IgD-negative memory B cell (primary cell): ENCODE data around the gene KRT24. TPM values are rescaled to one million over a fixed set of nuclear protein-coding genes. Genes with fewer than 3 reads are reported as not detected.

Source experiments
- H3K27ac Mint-ChIP-seq, 3 donors: one replicate each; pipeline ENCODE4 v1.8.0; 2020 to 2022; ENCODE audit warnings: mild to moderate bottlenecking in 3 of 3, mixed read lengths in 3 of 3, moderate library complexity in 1 of 3
- H3K27me3 Mint-ChIP-seq: one replicate; pipeline ENCODE4 v1.8.0; 2021; ENCODE audit warnings: mixed read lengths
- H3K36me3 Mint-ChIP-seq: one replicate; pipeline ENCODE4 v1.8.0; 2020; ENCODE audit warnings: mild to moderate bottlenecking, mixed read lengths
- H3K4me1 Mint-ChIP-seq, 3 donors: one replicate each; pipeline ENCODE4 v1.8.0; 2020 to 2022; ENCODE audit warnings: mixed read lengths in 3 of 3, mild to moderate bottlenecking in 1 of 3
- H3K4me3 Mint-ChIP-seq, 4 donors: one replicate each; pipeline ENCODE4 v1.8.0; 2020 to 2022; ENCODE audit warnings: mild to moderate bottlenecking in 4 of 4, mixed read lengths in 4 of 4, moderate library complexity in 3 of 4
- H3K9me3 Mint-ChIP-seq, 3 donors: one replicate each; pipeline ENCODE4 v1.8.0; 2020 to 2021; ENCODE audit warnings: mixed read lengths in 3 of 3, mild to moderate bottlenecking in 1 of 3
- polyA plus RNA-seq: library from polyadenylated mRNA; unstranded; fragments of 300-500 nt; fragmentation: Illumina TruSeq; gene quantifications from one replicate; pipeline ENCODE4 v1.2.3, GENCODE V29; 2021

KRT24 gene
- polyA plus RNA-seq, 1 donor from 2014 or later = not detected

- Mint-ChIP-seq H3K27ac (no peak overlapping the region), H3K4me1 (no peaks in the 10 kb centered on the region), H3K9me3 (no peaks in the 10 kb centered on the region), H3K27me3 (peaks cover 13% of the 10 kb centered on the region), H3K4me3 (no peak overlapping the region), H3K36me3 (no peaks in the 10 kb centered on the region)
These were observed 4.2 kb upstream of the KRT24 start for GRCh38 chr17:40707745-40708144.

DNA sequence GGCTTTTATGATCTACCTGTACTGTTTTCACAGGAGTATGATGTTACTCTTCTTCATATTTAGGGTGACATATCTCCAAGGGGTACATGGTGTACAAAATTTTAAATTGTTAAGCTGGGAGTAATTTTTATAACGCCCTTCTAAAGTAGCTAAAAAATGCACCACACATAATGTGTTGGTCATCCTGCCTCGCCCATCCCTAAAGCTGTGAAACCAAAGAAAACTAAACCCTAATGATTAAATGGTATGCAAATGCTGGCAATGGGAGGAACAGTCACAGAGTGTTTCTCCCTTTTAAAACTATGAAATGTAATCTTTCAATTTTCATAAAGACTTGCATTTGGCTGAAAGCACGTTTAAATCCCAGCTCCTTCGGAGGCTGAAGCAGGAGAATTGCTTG is 2.0 kb upstream of the KRT24 start:
- Mint-ChIP-seq H3K4me1 (no peaks in the 10 kb centered on the region), H3K9me3 (no peaks in the 10 kb centered on the region), H3K4me3 (no peak overlapping the region), H3K27ac (no peak overlapping the region), H3K36me3 (no peaks in the 10 kb centered on the region), H3K27me3 (peaks cover 18% of the 10 kb centered on the region)

GRCh38 chr17:40702271-40702670 is 1.3 kb downstream of the KRT24 start:
- Mint-ChIP-seq H3K9me3 (no peaks in the 10 kb centered on the region), H3K27me3 (peaks cover 23% of the 10 kb centered on the region), H3K4me3 (no peak overlapping the region), H3K36me3 (no peaks in the 10 kb centered on the region), H3K4me1 (no peaks in the 10 kb centered on the region), H3K27ac (no peak overlapping the region)

DNA sequence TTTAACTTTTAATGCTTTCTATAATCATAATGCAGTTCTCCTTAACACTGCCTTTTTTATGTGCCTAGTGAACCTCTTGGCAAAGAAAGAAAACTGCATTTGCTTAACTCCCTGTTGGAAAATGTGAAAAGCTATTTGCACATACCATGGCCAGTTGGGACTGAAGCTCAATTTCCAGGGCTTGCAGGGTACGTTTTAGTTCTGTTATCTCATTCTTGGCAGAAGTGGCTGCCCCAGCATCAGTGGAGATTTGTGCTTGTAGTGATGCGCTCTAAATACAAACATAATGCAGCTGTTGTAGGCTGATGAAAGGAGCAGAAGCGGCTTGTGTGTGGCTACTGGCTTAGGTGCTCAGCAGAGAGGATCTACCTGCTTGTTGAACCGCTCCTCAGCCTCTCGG is 3.7 kb downstream of the KRT24 start:
- H3K27me3 Mint-ChIP-seq = peaks cover 20% of the 10 kb centered on the region

DNA sequence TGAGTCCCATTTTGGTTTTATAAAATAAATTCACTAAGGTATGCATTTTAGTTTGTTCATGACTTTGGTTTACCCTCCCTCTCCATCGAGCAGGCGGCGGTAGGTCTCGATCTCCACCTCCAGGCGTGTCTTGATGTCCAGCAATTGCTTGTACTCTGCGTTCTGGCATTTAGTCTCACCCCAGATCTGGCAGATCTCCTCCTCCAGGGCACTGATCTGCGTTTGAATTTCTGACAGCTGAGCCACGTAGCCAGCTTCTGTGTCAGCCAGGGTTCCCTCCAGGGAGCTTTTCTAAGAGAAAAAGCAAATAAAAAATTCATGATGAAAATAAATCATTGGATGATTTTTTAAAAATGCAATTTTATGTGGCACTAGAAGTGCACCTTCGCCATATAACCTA is 4.2 kb downstream of the KRT24 start:
- Mint-ChIP-seq H3K36me3 (no peaks in the 10 kb centered on the region), H3K4me3 (no peak overlapping the region), H3K27ac (no peak overlapping the region), H3K27me3 (peaks cover 21% of the 10 kb centered on the region), H3K9me3 (no peaks in the 10 kb centered on the region), H3K4me1 (no peaks in the 10 kb centered on the region)

More for the DNA sequence above, 3.7 kb downstream of the KRT24 start:
- no peak overlapping the region for H3K27ac Mint-ChIP-seq
- H3K4me1 Mint-ChIP-seq = no peaks in the 10 kb centered on the region
- no peaks in the 10 kb centered on the region for H3K36me3 Mint-ChIP-seq
- H3K4me3 Mint-ChIP-seq = no peak overlapping the region
- H3K9me3 Mint-ChIP-seq = no peaks in the 10 kb centered on the region

DNA sequence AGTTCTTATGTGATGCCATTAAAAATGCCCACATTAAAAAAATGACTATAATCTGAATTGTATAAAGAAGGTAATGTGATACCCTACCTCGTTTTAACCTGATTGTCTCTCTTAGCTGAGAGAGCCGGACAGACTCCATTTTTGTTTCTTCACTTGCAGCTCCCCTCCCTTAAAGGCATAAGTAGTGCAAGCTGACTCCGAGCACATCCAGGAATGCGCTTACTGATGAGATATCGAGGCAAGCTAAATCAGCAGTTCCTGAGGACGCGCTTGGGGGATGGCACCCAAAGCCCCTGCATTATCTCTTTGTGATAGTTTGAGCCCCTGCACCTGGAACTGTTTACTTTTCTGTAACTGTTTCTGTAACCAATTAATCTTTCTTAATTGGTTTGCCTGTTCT is 6.3 kb downstream of the KRT24 start:
- H3K27me3 Mint-ChIP-seq = peaks cover 23% of the 10 kb centered on the region

DNA sequence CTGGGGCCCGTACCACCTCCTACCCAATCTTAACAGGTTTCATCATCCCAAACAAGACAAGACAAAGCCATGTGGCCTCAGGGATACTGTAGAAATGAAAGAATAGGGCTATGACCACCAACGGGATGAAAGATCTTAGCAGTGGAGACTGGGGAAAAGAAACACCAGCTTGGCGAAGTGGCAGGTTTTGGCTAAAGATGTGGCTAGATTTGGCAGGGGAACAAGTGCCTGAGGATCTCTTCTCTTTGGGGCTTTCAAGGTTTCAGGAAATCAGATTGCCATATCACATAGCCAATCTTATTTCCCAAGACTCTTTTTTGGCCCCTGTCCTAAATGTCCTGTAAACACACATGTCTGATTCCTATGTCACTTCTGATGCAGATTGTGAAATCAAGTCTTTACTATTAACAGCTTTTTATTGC is 6.9 kb downstream of the KRT24 start:
- Mint-ChIP-seq H3K36me3 (no peaks in the 10 kb centered on the region), H3K4me1 (no peaks in the 10 kb centered on the region), H3K4me3 (no peak overlapping the region), H3K27me3 (peaks cover 23% of the 10 kb centered on the region), H3K27ac (no peak overlapping the region), H3K9me3 (no peaks in the 10 kb centered on the region)

More for the DNA sequence above, 6.3 kb downstream of the KRT24 start:
- Mint-ChIP-seq H3K9me3 (no peaks in the 10 kb centered on the region), H3K4me1 (no peaks in the 10 kb centered on the region), H3K36me3 (no peaks in the 10 kb centered on the region), H3K4me3 (no peak overlapping the region), H3K27ac (no peak overlapping the region)

- no peaks in the 10 kb centered on the region for H3K36me3 Mint-ChIP-seq
- H3K27me3 Mint-ChIP-seq = peaks cover 19% of the 10 kb centered on the region
- no peaks in the 10 kb centered on the region for H3K9me3 Mint-ChIP-seq
- H3K4me3 Mint-ChIP-seq = no peak overlapping the region
- H3K4me1 Mint-ChIP-seq = no peaks in the 10 kb centered on the region
- no peak overlapping the region for H3K27ac Mint-ChIP-seq
These were observed 7.6 kb downstream of the KRT24 start for GRCh38 chr17:40695874-40696472.

DNA sequence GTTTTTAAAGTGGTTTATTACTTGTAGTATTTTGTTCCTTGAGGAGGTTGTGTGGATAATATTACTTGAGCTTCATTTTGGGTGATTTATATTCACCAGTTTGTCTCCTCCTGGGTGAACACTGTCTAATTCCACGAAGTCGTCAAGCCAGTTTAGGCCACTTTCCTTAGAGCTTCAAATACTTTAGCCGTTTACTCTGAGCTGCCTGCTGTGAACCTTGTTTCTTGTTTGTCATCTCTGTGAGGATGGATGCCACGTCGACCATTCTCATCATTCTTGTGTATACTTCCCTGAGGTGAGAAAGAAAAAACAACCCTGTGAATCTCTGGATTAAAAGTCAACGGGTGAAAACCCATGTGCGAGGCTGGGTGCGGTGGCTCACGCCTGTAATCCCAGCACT is 9.0 kb downstream of the KRT24 start:
- Mint-ChIP-seq H3K27ac (no peak overlapping the region), H3K36me3 (no peaks in the 10 kb centered on the region), H3K27me3 (peaks cover 17% of the 10 kb centered on the region), H3K4me3 (no peak overlapping the region), H3K9me3 (no peaks in the 10 kb centered on the region), H3K4me1 (no peaks in the 10 kb centered on the region)

DNA sequence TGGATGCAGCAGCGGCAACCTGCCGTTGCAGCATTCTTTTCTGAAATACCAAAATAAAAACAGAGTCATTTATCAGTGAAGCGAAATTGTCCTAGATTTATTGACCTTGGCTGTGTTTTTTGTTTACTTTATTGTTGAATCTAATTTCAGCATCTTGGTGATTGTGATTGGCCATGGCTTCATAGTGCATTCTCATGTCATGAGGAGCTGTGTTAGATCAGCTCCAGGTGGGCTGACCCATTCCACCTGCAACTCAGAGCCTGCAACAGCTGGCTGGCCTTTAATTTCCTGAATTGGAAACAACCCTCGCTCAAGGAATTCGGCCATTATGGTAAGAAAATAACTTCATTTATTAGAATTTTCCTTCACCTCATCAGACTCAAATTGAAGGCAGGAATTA is 16.4 kb downstream of the KRT24 start:
- Mint-ChIP-seq H3K36me3 (no peaks in the 10 kb centered on the region), H3K27me3 (peaks cover 2% of the 10 kb centered on the region), H3K4me1 (no peaks in the 10 kb centered on the region), H3K27ac (no peak overlapping the region), H3K9me3 (no peaks in the 10 kb centered on the region), H3K4me3 (no peak overlapping the region)

DNA sequence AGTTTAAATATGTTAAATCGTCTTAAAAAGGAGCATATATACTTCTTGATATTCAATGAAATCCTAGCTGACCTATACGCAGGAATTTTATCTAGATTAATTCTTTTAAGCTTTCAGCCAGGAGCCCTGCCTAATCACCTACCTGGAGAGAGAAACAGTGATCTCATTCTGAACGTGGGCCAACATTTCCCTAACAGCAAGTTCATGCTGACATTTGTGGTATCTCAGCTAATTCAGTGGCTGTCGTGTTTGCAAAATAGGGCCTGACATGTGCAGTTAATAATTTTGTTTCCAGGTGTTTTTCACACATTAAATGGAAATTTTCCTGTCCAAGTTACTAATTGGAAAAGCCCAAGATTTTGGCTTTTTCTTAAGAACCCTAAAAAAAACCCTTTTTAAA is 17.4 kb downstream of the KRT24 start:
- Mint-ChIP-seq H3K4me1 (no peaks in the 10 kb centered on the region), H3K27ac (no peak overlapping the region), H3K36me3 (no peaks in the 10 kb centered on the region), H3K4me3 (no peak overlapping the region), H3K27me3 (peaks cover 2% of the 10 kb centered on the region), H3K9me3 (no peaks in the 10 kb centered on the region)

DNA sequence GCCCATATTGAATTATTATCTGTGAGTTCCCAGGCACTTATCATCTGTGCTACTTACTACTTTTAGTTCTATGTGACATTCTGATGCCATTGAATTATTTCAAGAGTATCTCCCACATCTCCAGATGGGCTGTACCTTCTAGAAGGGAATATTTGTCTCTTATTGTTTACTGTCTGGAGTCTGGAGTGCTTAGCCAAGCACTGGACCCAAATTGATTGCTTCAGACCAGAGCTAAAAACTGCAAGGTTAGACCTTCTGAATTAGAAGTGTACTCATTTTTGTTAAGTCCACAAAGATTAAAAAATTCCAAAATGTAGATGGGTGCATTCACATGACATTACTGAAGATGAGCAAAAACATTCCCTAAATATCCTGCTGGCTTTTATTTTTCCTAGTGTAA is 22.6 kb downstream of the KRT24 start:
- Mint-ChIP-seq H3K27ac (no peak overlapping the region), H3K27me3 (peaks cover 20% of the 10 kb centered on the region), H3K4me3 (no peak overlapping the region), H3K4me1 (no peaks in the 10 kb centered on the region), H3K36me3 (no peaks in the 10 kb centered on the region), H3K9me3 (no peaks in the 10 kb centered on the region)

- Mint-ChIP-seq H3K9me3 (no peaks in the 10 kb centered on the region), H3K4me1 (peaks cover 0 to 2% (median 0%) of the 10 kb centered on the region in 3 donors), H3K27me3 (peaks cover 20% of the 10 kb centered on the region), H3K36me3 (no peaks in the 10 kb centered on the region), H3K27ac (no peak overlapping the region), H3K4me3 (no peak overlapping the region)
These were observed 24.0 kb downstream of the KRT24 start for GRCh38 chr17:40679523-40679907.

- Mint-ChIP-seq H3K9me3 (no peaks in the 10 kb centered on the region), H3K36me3 (no peaks in the 10 kb centered on the region), H3K27me3 (peaks cover 20% of the 10 kb centered on the region), H3K4me1 (peaks cover 0 to 2% (median 0%) of the 10 kb centered on the region in 3 donors), H3K4me3 (no peak overlapping the region), H3K27ac (no peak overlapping the region)
These were observed 24.5 kb downstream of the KRT24 start for GRCh38 chr17:40678902-40679522.

DNA sequence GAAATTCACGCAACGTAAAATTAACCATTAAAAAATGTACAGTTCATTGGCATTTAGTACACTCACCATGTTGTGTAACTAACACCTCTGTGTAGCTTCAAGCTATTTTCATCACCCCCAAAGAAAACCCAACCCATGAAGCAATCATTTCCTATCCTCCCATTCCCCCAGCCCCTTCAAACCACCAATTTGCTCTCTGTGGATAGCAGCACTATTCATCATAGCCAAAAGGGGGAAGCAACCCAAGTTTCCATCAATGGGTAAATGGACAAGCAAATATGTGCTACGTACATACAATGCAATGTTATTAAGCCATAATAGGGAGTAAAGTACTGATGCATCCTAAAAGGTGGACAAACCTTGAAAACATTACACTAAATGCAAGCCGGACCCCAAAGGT is 27.6 kb downstream of the KRT24 start:
- Mint-ChIP-seq H3K4me1 (peaks cover 0 to 2% (median 0%) of the 10 kb centered on the region in 3 donors), H3K4me3 (no peak overlapping the region), H3K27me3 (peaks cover 18% of the 10 kb centered on the region), H3K36me3 (no peaks in the 10 kb centered on the region), H3K9me3 (no peaks in the 10 kb centered on the region), H3K27ac (no peak overlapping the region)

DNA sequence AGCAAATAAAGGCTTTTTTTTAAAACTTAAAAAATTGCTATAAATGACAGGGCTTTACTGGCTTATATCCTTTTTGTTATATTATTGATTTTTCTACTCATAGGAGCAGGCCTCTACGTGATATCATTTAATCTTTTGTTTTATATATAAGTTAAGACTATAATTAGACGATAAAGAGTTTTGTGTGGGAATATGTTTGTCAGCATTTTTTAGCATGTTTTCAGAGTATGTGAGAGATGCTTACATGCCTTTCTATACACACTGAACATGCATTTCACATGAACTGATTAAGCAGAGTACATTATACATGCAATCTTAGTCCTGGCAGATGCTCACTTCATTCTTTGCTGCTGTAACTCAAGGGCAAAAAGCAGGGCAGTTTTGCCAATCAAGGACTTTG is 30.9 kb downstream of the KRT24 start:
- Mint-ChIP-seq H3K4me3 (no peak overlapping the region), H3K9me3 (no peaks in the 10 kb centered on the region), H3K4me1 (peaks cover 0 to 2% (median 0%) of the 10 kb centered on the region in 3 donors), H3K27ac (no peak overlapping the region), H3K36me3 (no peaks in the 10 kb centered on the region), H3K27me3 (peaks cover 8% of the 10 kb centered on the region)
